Dendritic cell treated with granulocyte-macrophage colony-stimulating factor and Interleukin-4, amounts not matched to agents 40 ng/mL and 50 ng/mL, for 4 days (primary cell): ENCODE measurements around the gene CACNB2.
A peak's percentile ranks its signal among the peaks of the same experiment; 100 is the strongest.

ENCODE experiments used
- H3K27ac Mint-ChIP-seq: one replicate; pipeline ENCODE4 v1.8.0; 2022; ENCODE audit warnings: mild to moderate bottlenecking, mixed read lengths
- H3K27me3 Mint-ChIP-seq: one replicate; pipeline ENCODE4 v1.8.0; 2022; ENCODE audit warnings: mild to moderate bottlenecking, mixed read lengths
- H3K36me3 Mint-ChIP-seq: one replicate; pipeline ENCODE4 v1.8.0; 2022; ENCODE audit warnings: low read depth, mixed read lengths
- H3K4me1 Mint-ChIP-seq: one replicate; pipeline ENCODE4 v1.8.0; 2022; ENCODE audit warnings: low read depth, mixed read lengths
- H3K4me3 Mint-ChIP-seq: one replicate; pipeline ENCODE4 v1.8.0; 2022; ENCODE audit warnings: mild to moderate bottlenecking, moderate library complexity, mixed read lengths
- H3K9me3 Mint-ChIP-seq: one replicate; pipeline ENCODE4 v1.8.0; 2022; ENCODE audit warnings: mixed read lengths
- intact Hi-C: fragments of 100-400 bp; cut with micrococcal nuclease; formaldehyde crosslinking; loops from one replicate; pipeline ENCODE4 v1.15.0; 2022

Gene CACNB2

DNA sequence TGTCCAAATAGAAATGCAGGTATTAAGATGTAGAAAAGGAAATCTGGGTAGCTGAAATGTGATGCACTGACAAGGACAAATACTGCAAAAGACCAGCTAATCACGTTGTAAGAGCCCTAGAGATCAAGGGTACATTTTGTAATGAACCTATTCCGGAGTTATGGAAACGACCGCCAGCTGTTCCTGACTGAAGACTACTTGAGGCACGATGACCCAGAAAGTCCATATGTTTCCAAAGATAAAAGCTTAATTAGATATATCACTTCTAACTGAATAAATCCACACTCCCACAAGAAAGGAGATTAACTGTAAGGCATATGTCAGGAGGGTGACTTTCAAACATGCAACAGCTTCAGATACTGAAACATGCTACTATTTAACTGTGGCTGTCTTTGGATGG, 257.7 kb downstream of the CACNB2 start:
- intact Hi-C loops = no loop called here
- Mint-ChIP-seq H3K4me3 (no peak overlapping the region), H3K27me3 (peaks cover 25% of the 10 kb centered on the region), H3K36me3 (no peaks in the 10 kb centered on the region), H3K4me1 (peaks cover 5% of the 10 kb centered on the region), H3K27ac (no peak overlapping the region), H3K9me3 (no peaks in the 10 kb centered on the region)

DNA sequence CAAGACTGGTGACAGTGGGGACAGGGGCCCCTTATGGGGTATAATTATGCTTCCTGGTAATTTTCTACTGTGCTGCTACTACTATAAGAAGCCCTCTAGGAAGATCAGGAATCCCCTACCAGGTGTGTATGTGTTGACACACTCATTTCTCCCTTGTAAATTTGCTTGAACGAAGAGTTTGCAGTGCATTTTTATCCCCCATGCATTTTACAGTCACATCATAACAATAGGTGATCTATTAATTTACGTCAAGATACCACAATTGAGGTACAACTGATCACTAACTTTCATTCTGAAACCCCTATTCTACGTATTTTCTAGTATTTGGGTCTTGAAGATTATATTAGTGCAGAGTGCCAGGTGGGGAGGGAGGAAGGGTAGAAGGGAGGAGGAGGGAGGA, 258.9 kb downstream of the CACNB2 start:
- Mint-ChIP-seq H3K27me3 (peaks cover 25% of the 10 kb centered on the region), H3K27ac (no peak overlapping the region), H3K4me1 (peaks cover 5% of the 10 kb centered on the region), H3K36me3 (no peaks in the 10 kb centered on the region), H3K4me3 (no peak overlapping the region), H3K9me3 (no peaks in the 10 kb centered on the region)
- intact Hi-C loops = no loop called here

DNA sequence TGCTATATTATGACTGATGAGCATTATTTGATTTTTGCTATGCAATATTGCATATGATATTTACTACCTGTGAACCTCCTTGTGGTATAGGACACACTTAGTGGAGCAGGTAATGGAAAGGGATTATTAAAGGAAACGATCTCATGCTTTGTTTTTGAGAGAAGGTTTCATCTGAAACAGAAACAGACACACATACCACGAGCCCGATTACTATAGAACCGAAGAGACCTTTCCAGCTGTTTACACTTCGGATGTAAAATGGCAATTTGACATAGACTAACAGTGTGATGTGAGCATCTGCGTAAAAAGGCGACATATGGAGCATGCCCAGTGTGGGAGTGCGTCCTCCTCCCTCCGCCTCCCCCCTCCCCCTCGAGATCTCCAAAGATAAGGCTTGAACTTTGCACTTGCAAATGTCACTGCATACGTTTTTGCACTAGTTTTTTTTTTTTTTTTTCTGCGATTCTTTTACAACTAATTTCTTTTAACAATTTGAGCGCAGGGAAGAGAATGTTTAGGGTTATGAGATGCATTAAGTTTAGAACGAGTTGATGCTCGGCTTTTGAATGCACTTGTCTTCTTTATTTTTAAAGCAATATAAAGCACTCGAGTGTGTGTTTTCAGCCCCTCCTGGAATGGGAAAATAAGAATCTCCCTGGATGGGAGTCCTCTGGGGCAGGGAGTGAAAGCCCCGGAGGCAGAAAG, 260.1 kb downstream of the CACNB2 start:
- intact Hi-C loops = no loop called here
- Mint-ChIP-seq H3K36me3 (no peaks in the 10 kb centered on the region), H3K27me3 (peaks cover 25% of the 10 kb centered on the region), H3K4me3 (no peak overlapping the region), H3K27ac (no peak overlapping the region), H3K9me3 (no peaks in the 10 kb centered on the region), H3K4me1 (peaks cover 5% of the 10 kb centered on the region)

DNA sequence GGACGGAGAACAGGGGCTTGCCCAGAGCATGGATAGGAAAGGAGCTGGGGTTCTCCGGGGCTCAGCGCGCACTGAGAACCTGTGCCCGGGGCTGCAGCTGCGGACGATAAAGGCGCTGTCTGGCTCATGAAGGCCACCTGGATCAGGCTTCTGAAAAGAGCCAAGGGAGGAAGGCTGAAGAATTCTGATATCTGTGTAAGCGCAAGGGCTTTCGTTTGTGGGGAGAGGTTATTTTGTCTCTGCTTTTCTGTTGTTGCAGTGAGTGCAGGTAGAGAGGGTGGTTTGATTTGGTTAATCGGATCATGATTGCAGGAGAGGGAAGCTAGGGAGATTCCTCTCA, 260.7 kb downstream of the CACNB2 start:
- H3K4me1 Mint-ChIP-seq = peaks cover 5% of the 10 kb centered on the region
- peaks cover 25% of the 10 kb centered on the region for H3K27me3 Mint-ChIP-seq
- no peaks in the 10 kb centered on the region for H3K9me3 Mint-ChIP-seq
- no peaks in the 10 kb centered on the region for H3K36me3 Mint-ChIP-seq
- intact Hi-C loops = no loop called here
- H3K4me3 Mint-ChIP-seq = no peak overlapping the region
- H3K27ac Mint-ChIP-seq = no peak overlapping the region

DNA sequence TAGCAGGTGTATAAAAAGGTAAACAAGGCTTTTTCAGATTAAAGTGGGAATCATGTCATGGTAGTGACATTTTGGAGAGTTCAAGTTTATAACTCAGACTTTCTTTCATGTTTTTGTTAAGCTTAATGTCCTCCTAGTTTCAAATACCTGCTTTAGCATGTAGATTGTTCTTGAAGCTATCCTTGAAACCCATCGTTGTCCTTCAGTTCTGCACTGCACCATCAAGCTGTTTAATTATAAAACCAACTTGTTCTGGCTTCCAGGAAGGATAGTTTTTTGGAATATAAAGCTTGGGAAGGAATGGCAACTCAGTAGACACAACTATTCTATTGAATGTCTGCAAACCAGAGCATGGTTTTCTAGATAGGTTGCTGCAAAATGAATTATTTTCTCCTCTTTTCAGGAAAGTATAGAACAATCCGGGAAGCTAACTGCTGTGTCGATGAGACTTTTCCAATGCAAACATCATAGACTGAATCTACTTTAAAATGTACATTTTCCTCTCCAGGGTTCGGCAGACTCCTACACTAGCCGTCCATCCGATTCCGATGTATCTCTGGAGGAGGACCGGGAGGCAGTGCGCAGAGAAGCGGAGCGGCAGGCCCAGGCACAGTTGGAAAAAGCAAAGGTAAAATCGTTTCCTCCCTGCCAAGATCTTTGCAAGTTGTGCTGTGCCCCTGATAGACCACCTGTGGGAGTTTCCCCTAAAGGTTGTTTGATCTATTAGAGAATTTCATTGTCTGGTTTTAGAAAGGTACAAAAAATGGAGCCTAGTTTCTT, 261.4 kb downstream of the CACNB2 start:
- Mint-ChIP-seq H3K4me1 (peaks cover 5% of the 10 kb centered on the region), H3K4me3 (no peak overlapping the region), H3K27ac (no peak overlapping the region), H3K9me3 (no peaks in the 10 kb centered on the region), H3K27me3 (peaks cover 25% of the 10 kb centered on the region), H3K36me3 (no peaks in the 10 kb centered on the region)
- intact Hi-C loops = no loop called here

DNA sequence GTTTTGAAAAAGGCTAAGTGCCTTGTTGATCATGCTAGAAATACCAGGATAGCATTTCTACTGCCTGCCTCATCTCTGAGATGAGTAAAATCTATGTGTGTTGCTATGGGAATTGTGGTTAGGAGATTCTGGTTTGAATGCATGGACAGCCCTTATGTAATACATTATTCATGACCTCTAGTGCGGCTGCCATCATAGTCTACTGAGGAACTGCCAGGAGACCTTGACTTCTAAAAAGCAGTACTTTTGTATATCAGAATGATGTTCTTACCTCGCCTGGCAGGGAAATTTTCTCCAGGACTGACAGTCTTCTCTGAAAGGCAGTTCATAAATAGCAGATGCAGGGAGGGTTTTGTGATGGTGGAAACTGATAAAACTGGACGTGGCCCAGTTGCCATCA, 262.6 kb downstream of the CACNB2 start:
- Mint-ChIP-seq H3K4me1 (peaks cover 5% of the 10 kb centered on the region), H3K36me3 (no peaks in the 10 kb centered on the region), H3K27me3 (peaks cover 25% of the 10 kb centered on the region), H3K9me3 (no peaks in the 10 kb centered on the region), H3K4me3 (no peak overlapping the region), H3K27ac (no peak overlapping the region)
- intact Hi-C loops = no loop called here

DNA sequence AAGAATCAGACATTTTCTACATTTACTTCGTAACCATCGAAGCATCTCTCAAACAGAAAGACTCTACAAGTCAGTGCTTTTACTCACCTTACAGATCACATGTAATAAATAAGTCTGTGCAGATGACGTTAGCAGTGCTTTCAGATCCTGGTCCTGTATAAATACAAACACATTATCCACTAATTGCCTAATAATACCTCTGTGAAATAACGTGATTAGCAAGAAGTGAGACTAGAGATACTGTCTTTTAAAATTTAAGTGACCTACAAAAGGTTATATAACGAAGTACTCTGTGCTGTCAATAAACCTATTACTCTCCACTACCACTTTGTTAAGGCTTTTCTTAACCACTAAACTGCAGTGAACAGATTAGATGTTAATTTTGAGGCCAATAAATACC, 264.3 kb downstream of the CACNB2 start:
- H3K27me3 Mint-ChIP-seq = peaks cover 21% of the 10 kb centered on the region
- no peaks in the 10 kb centered on the region for H3K9me3 Mint-ChIP-seq
- H3K36me3 Mint-ChIP-seq = no peaks in the 10 kb centered on the region
- H3K4me3 Mint-ChIP-seq = no peak overlapping the region
- intact Hi-C loops = no loop called here
- peaks cover 5% of the 10 kb centered on the region for H3K4me1 Mint-ChIP-seq
- no peak overlapping the region for H3K27ac Mint-ChIP-seq

DNA sequence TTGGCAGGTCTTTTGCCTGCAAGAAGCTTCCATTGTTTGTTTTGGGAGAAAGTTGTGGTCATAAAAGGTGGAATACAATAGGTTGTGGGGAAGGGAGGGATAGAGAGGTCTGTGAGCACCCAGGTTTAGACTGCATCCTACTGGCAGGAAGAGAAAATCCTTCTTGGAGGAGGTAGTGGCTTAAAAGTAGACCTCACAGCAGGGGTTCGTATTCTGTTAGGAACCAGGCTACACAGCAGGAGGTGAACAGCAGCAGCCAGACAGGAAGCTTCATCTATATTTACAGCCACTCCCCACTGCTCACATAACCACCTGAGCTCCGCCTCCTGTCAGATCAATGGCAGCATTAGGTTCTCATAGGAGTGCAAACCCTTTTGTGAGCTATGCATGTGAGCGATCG, 265.9 kb downstream of the CACNB2 start:
- H3K4me3 Mint-ChIP-seq = no peak overlapping the region
- H3K36me3 Mint-ChIP-seq = no peaks in the 10 kb centered on the region
- H3K9me3 Mint-ChIP-seq = no peaks in the 10 kb centered on the region
- H3K27me3 Mint-ChIP-seq = peaks cover 8% of the 10 kb centered on the region
- H3K4me1 Mint-ChIP-seq = no peaks in the 10 kb centered on the region
- intact Hi-C loops = no loop called here
- no peak overlapping the region for H3K27ac Mint-ChIP-seq

DNA sequence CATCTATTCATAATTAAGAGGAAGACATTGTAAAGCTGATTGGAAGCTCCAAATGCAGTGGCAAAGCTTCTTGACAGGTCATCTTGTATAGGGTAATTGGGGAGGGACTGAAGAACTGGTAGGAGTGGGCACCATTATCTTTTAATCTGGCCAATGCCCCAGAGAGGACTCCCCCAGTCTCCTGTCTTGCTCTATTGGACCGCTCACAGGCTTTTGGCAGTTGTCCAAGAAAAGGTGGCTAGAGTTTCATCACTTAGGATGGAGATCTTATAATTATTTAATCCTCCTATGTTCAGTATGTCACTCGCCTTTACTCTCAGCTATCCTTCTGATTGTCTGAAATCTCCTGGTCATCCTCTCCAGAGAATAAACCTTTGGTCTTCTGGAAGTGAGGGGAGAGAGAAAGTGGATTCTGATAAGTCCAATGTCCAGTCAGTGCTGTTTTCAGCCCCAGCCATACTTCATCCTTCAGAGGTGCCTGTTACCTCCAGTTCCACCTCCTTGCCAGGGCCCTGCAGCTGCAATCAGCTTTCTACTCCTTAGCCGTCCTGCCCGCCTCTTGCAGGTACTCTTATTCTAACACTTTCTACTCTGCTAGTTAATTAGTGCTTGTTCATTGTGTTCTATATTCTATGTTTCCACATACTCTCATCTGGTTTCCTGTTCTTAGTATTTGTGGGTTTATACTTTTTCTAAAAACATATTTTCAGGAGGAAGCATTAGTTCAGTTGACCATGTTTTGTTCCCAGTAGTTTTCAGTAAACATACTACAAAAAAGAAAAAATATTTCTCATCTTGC, 269.6 kb downstream of the CACNB2 start:
- intact Hi-C loops = no loop called here

DNA sequence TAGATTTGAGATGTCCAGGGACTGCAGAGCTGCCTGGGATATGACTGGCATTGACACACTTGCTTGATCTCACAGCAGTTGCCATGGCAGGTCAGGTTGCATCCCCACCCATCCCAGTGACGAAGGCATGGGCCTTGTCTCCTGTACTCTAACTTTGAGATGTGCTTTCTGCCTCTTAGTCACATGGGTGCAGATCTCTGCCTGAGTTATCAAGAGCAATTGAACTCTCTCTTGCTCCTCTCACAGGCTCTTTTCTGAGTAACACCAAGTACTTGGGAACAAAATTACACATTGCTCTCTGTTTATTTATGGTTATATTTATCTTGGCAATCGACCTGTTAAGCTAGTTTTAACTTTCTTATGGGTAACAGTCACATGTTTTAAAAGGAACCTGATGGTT, 273.8 kb downstream of the CACNB2 start:
- intact Hi-C loops = no loop called here
- H3K27ac Mint-ChIP-seq = no peak overlapping the region
- no peak overlapping the region for H3K4me3 Mint-ChIP-seq
- H3K27me3 Mint-ChIP-seq = no peaks in the 10 kb centered on the region
- peaks cover 9% of the 10 kb centered on the region for H3K9me3 Mint-ChIP-seq
- peaks cover 6% of the 10 kb centered on the region for H3K4me1 Mint-ChIP-seq
- no peaks in the 10 kb centered on the region for H3K36me3 Mint-ChIP-seq

More for the DNA sequence above, 269.6 kb downstream of the CACNB2 start:
- Mint-ChIP-seq H3K27me3 (no peaks in the 10 kb centered on the region), H3K9me3 (no peaks in the 10 kb centered on the region), H3K27ac (no peak overlapping the region), H3K36me3 (no peaks in the 10 kb centered on the region), H3K4me1 (no peaks in the 10 kb centered on the region), H3K4me3 (no peak overlapping the region)

DNA sequence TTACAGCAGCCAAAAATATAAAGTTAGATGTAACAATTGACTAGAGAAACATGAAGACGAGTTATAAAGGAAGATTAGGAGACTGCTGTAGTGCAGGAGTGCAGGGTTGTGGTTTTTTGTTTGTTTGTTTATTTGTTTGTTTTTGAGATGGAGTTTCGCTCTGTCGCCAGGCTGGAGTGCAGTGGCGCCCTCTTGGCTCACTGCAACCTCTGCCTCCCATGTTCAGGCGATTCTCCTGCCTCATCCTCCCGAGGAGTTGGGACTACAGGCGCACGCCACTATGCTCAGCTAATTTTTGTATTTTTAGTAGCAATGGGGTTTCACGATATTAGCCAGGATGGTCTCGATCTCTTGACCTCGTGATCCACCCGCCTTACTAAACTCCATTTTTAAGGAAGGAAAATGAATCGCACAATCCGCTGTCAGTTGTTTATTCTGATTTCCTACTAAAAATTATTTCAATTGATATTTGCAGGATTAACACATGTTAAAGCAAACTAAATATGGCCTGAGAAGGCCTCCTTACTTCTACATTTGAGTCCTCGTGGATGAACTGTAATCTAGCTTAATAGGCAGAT, 277.8 kb downstream of the CACNB2 start:
- Mint-ChIP-seq H3K9me3 (peaks cover 9% of the 10 kb centered on the region), H3K4me3 (no peak overlapping the region), H3K36me3 (no peaks in the 10 kb centered on the region), H3K27ac (no peak overlapping the region), H3K27me3 (no peaks in the 10 kb centered on the region), H3K4me1 (peaks cover 6% of the 10 kb centered on the region)
- intact Hi-C loops = no loop called here

DNA sequence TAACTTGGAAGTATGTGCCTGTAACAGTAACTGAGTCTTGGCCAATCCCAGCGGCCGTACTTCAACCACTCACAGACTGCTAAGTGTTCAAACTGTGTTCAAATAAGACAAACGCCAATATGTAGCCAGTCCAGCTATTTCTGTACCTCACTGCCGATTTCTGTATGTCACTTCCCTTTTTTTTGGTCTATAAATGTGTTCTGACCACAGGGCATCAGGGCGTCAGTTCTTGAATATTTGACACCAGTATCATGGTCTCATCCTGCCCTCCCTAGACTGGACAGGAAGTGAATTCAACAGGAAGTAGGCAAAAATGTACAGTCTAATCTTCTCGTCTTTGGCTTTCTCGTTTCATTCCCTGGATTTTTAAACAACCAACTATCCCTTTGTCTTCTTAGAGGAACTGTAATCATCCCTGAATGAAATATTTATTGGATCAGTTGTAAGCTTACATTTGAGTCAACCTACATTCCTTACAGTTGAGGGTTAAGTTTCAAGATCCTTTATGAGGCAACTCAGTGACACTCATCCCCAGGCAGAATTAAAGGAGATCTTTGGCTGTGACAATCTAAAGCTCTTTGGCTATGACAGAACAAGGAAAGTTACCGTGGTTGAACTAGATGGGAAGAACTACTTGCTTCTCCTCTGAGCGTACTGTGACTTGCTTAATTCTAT, 278.5 kb downstream of the CACNB2 start:
- peaks cover 6% of the 10 kb centered on the region for H3K4me1 Mint-ChIP-seq
- no peaks in the 10 kb centered on the region for H3K27me3 Mint-ChIP-seq
- H3K27ac Mint-ChIP-seq = peak overlapping the region; percentile 28
- no peaks in the 10 kb centered on the region for H3K36me3 Mint-ChIP-seq
- intact Hi-C loops = no loop called here
- no peak overlapping the region for H3K4me3 Mint-ChIP-seq
- H3K9me3 Mint-ChIP-seq = peaks cover 9% of the 10 kb centered on the region

DNA sequence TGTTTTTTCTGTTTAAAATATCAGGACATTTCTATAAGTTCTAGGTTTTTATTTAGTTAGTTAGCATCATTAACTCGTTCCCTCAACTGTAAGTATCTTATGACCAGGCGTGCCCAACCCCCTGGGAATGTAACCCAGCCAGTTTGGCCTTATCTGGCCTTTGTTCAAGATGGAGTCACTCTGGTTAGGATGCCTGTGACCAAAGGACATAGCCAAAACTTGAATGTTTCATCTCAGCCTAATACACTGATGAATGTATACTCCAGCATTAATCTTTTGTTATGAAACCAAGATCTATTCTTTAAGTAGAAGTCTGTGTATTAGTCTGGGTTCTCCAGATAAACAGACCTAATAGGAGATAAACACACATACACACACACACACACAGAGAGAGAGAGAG, 279.7 kb downstream of the CACNB2 start:
- no peak overlapping the region for H3K4me3 Mint-ChIP-seq
- intact Hi-C loops = no loop called here
- H3K27me3 Mint-ChIP-seq = peaks cover 1% of the 10 kb centered on the region
- H3K9me3 Mint-ChIP-seq = peaks cover 9% of the 10 kb centered on the region
- no peaks in the 10 kb centered on the region for H3K36me3 Mint-ChIP-seq
- no peak overlapping the region for H3K27ac Mint-ChIP-seq
- peaks cover 6% of the 10 kb centered on the region for H3K4me1 Mint-ChIP-seq
